A673 (cell line): Measurements from ENCODE around the gene TCL1B.
"Not testable (repeated sequence)": the region's sequence is repeated elsewhere in the genome, so short reads cannot be mapped to it uniquely, and the experiment has no call there.

Source experiments
- CTCF ChIP-seq: fragments of 300-800, 200-600 bp; sonication (generic); conservative IDR thresholded peaks from 2 replicates; pipeline ENCODE4 v1.5.1; 2017; ENCODE audit warnings: low read depth, mild to moderate bottlenecking, antibody characterized with exemption, low read length, moderate library complexity, mixed read lengths
- EZH2 ChIP-seq: fragments of 200-600 bp; sonication (generic); IDR thresholded peaks from 2 replicates; pipeline ENCODE4 v1.6.1; 2017; ENCODE audit warnings: borderline replicate concordance, low read depth, mild to moderate bottlenecking, mixed read lengths, antibody characterized with exemption, low read length; ENCODE audit not compliant: poor library complexity, severe bottlenecking

GRCh38 chr14:95729402-95730028, 43.3 kb downstream of the TCL1B start:
- not testable (repeated sequence) for TF ChIP-seq EZH2, CTCF
